Activated B cell treated with CpG ODN at 0.5 μM for 24 hours (primary cell): Measurements from ENCODE around the gene NMT1. TPM values are rescaled to one million over a fixed set of nuclear protein-coding genes. Genes with fewer than 3 reads are reported as not detected.

Source experiments
- ATAC-seq: fragments of 200-7000 bp; cut with Tn5 transposase; one replicate; pipeline ENCODE4 v1.10.0; 2021; ENCODE audit warnings: low read depth, mild to moderate bottlenecking, moderate library complexity
- CTCF ChIA-PET: fragments of 350-600 bp; sonication (Branson Sonifier 250); formaldehyde crosslinking; loops from one replicate; lab custom pipeline; 2021; ENCODE audit warnings: antibody characterized with exemption; lab: Charles Lee
- POLR2A ChIA-PET: fragments of 350-600 bp; sonication (Branson Sonifier 250); formaldehyde crosslinking; loops from one replicate; lab custom pipeline; 2021; ENCODE audit warnings: antibody characterized with exemption; lab: Charles Lee
- DNase-seq: peaks from one replicate; pipeline ENCODE4 v3.0.0; 2022
- H3K27ac Mint-ChIP-seq: one replicate; pipeline ENCODE4 v1.8.0; 2020; ENCODE audit warnings: mixed read lengths
- H3K27me3 Mint-ChIP-seq: one replicate; pipeline ENCODE4 v1.8.0; 2021; ENCODE audit warnings: mixed read lengths
- H3K36me3 Mint-ChIP-seq: one replicate; pipeline ENCODE4 v1.8.0; 2021; ENCODE audit warnings: low read depth, mixed read lengths
- H3K4me1 Mint-ChIP-seq: one replicate; pipeline ENCODE4 v1.8.0; 2021; ENCODE audit warnings: mixed read lengths
- H3K4me3 Mint-ChIP-seq: one replicate; pipeline ENCODE4 v1.8.0; 2020; ENCODE audit warnings: mild to moderate bottlenecking, mixed read lengths
- H3K9me3 Mint-ChIP-seq: one replicate; pipeline ENCODE4 v1.8.0; 2020; ENCODE audit warnings: mixed read lengths
- CTCF ChIP-seq: fragments of 200-600 bp; IDR thresholded peaks from one replicate; pipeline ENCODE4 v1.8.0; 2022; ENCODE audit warnings: antibody characterized with exemption, mild to moderate bottlenecking
- intact Hi-C: fragments of 100-400 bp; cut with micrococcal nuclease; formaldehyde crosslinking; loops from one replicate; pipeline ENCODE4 v1.15.1; 2024
- total RNA-seq: library from RNA; stranded (reverse); gene quantifications from 2 replicates; pipeline ENCODE4 v1.2.3, GENCODE V29; 2022

Gene NMT1
- total RNA-seq, 1 donor from 2014 or later = 154 TPM

GRCh38 chr17:45096926-45097325, 35.8 kb downstream of the NMT1 start:
- no peak for TF ChIP-seq CTCF
- Mint-ChIP-seq H3K36me3 (peaks cover 78% of the 10 kb centered on the region), H3K27ac (no peak overlapping the region), H3K9me3 (no peaks in the 10 kb centered on the region), H3K4me3 (no peak overlapping the region), H3K4me1 (peaks cover 8% of the 10 kb centered on the region), H3K27me3 (no peaks in the 10 kb centered on the region)
- CTCF ChIA-PET = interaction anchor here (1.0 to 2.1 kb wide), 2 partner anchors 11 to 101 kb away, joined by 3 to 8 read pairs; no protein-coding TSS in a partner anchor
- POLR2A ChIA-PET = interaction anchor here (1.0 kb wide), 1 partner anchor 36 kb away, joined by 3 read pairs; the partner anchor contains the start of gene NMT1
- intact Hi-C loops = loop anchor here (1.0 to 5.0 kb wide), 3 partner anchors 35 to 130 kb away; partner anchors contain the start of genes C1QL1 and PLCD3
- ATAC-seq = no peak
- DNase-seq = no peak

DNA sequence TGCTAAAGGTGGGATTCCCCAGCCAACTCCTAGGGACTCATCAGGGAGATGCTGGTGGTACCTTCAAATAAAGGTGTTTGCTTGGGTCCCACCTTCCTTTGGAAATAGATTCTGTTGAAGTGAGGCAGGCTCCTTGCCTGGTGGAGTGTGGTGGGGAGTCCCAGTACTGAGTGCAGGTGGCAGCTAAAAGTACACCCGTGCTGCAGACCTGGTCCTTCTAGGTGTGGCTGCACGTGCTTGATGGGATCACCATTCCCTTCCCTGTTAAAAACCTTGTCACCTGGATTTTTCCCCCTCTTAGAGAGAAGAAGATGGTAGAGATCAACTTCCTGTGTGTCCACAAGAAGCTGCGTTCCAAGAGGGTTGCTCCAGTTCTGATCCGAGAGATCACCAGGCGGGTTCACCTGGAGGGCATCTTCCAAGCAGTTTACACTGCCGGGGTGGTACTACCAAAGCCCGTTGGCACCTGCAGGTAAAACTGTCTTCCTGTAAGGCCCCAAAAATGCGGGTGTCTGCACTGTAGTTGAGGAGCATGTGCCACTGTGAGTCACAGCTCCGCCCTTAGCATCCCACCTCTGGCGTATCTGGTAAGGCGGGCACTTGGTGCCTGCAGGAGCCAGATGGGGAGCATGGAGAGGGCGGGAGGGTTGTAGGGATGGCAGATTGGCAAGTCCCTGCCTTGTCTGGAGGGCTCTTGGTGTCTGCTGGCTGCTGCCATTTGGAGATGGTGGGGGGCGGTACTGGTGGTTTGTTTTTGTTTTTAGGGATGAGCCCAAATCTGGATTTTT, 37.2 kb downstream of the NMT1 start:
- H3K9me3 Mint-ChIP-seq = no peaks in the 10 kb centered on the region
- ATAC-seq (no peak), DNase-seq (no peak)
- no peak overlapping the region for H3K27ac Mint-ChIP-seq
- no peaks in the 10 kb centered on the region for H3K27me3 Mint-ChIP-seq
- ChIA-PET CTCF (interaction anchor here (0.7 to 2.8 kb wide), 15 partner anchors 11 to 199 kb away, joined by 3 to 29 read pairs (median 3); partner anchors contain the start of gene EFTUD2), POLR2A (interaction anchor here (0.6 kb wide), 1 partner anchor 49 kb away, joined by 7 read pairs; no protein-coding TSS in a partner anchor)
- no peak for TF ChIP-seq CTCF
- H3K4me3 Mint-ChIP-seq = no peak overlapping the region
- peaks cover 8% of the 10 kb centered on the region for H3K4me1 Mint-ChIP-seq
- intact Hi-C loops = loop anchor here (2.0 to 5.0 kb wide), 2 partner anchors 79 to 131 kb away; partner anchors contain the start of gene C1QL1
- H3K36me3 Mint-ChIP-seq = peaks cover 79% of the 10 kb centered on the region

- ChIA-PET POLR2A (interaction anchor here (0.7 to 0.8 kb wide), 2 partner anchors 183 to 200 kb away, joined by 3 read pairs; partner anchors contain the start of genes EFTUD2 and GFAP), CTCF (interaction anchor here (0.7 to 2.8 kb wide), 20 partner anchors 10 to 200 kb away, joined by 3 to 29 read pairs (median 3); partner anchors contain the start of gene EFTUD2)
- TF ChIP-seq CTCF = no peak
- Mint-ChIP-seq H3K27ac (no peak overlapping the region), H3K4me3 (no peak overlapping the region), H3K36me3 (peaks cover 79% of the 10 kb centered on the region), H3K4me1 (peaks cover 8% of the 10 kb centered on the region), H3K27me3 (no peaks in the 10 kb centered on the region), H3K9me3 (no peaks in the 10 kb centered on the region)
- ATAC-seq = peak; percentile 90
- peak; percentile 67 for DNase-seq
- intact Hi-C loops = loop anchor here (1.0 to 5.0 kb wide), 5 partner anchors 80 to 324 kb away; partner anchors contain the start of gene C1QL1
Observed at GRCh38 chr17:45098869-45099616, 37.9 kb downstream of the NMT1 start.

- Mint-ChIP-seq H3K4me1 (peaks cover 3% of the 10 kb centered on the region), H3K27me3 (no peaks in the 10 kb centered on the region), H3K9me3 (no peaks in the 10 kb centered on the region), H3K27ac (no peak overlapping the region), H3K36me3 (peaks cover 85% of the 10 kb centered on the region), H3K4me3 (no peak overlapping the region)
- CTCF ChIA-PET = no interaction called here
- intact Hi-C loops = no loop called here
- DNase-seq (no peak), ATAC-seq (no peak)
- no peak for TF ChIP-seq CTCF
- POLR2A ChIA-PET = no interaction called here
Observed at GRCh38 chr17:45101546-45101882, 40.4 kb downstream of the NMT1 start.
